HG03354 (cell line): ENCODE data around the gene RBM38.

Experiments used
- ATAC-seq: cut with Tn5 transposase; IDR thresholded peaks from one replicate; pipeline ENCODE4 v1.9.1; 2021; ENCODE audit warnings: mild to moderate bottlenecking; ENCODE audit not compliant: unreplicated experiment, poor library complexity, severe bottlenecking

RBM38 gene

GRCh38 chr20:57444394-57445048, 53.3 kb downstream of the RBM38 start:
- ATAC-seq: no peak

GRCh38 chr20:57445298-57445697, 54.1 kb downstream of the RBM38 start:
- ATAC-seq: no peak

- ATAC-seq: no peak
Observed at GRCh38 chr20:57445774-57446173, 54.6 kb downstream of the RBM38 start.

- no peak for ATAC-seq
Observed at GRCh38 chr20:57448764-57449354, 57.7 kb downstream of the RBM38 start.

- peak; percentile 3 for ATAC-seq
Observed at GRCh38 chr20:57449398-57450354, 58.5 kb downstream of the RBM38 start.

- ATAC-seq: peak; percentile 88
Observed at GRCh38 chr20:57450419-57450818, 59.2 kb downstream of the RBM38 start.

- peak; percentile 39 for ATAC-seq
Observed at GRCh38 chr20:57450931-57451330, 59.7 kb downstream of the RBM38 start.

- ATAC-seq: no peak
Observed at GRCh38 chr20:57451431-57451794, 60.2 kb downstream of the RBM38 start.

GRCh38 chr20:57451795-57452661, 60.8 kb downstream of the RBM38 start:
- ATAC-seq: peak; percentile 32

GRCh38 chr20:57455386-57455785, 64.2 kb downstream of the RBM38 start:
- ATAC-seq: no peak

GRCh38 chr20:57456116-57456515, 64.9 kb downstream of the RBM38 start:
- ATAC-seq: no peak

- ATAC-seq: no peak
Observed at GRCh38 chr20:57457243-57458095, 66.3 kb downstream of the RBM38 start.

- no peak for ATAC-seq
Observed at GRCh38 chr20:57458400-57459160, 67.4 kb downstream of the RBM38 start.
